ENCODE measurements around the gene DZIP1. TPM values are rescaled to one million over a fixed set of nuclear protein-coding genes. Genes with fewer than 3 reads are reported as not detected.
"Not testable (repeated sequence)": the region's sequence is repeated elsewhere in the genome, so short reads cannot be mapped to it uniquely, and the experiment has no call there.

The DZIP1 gene, protein sequence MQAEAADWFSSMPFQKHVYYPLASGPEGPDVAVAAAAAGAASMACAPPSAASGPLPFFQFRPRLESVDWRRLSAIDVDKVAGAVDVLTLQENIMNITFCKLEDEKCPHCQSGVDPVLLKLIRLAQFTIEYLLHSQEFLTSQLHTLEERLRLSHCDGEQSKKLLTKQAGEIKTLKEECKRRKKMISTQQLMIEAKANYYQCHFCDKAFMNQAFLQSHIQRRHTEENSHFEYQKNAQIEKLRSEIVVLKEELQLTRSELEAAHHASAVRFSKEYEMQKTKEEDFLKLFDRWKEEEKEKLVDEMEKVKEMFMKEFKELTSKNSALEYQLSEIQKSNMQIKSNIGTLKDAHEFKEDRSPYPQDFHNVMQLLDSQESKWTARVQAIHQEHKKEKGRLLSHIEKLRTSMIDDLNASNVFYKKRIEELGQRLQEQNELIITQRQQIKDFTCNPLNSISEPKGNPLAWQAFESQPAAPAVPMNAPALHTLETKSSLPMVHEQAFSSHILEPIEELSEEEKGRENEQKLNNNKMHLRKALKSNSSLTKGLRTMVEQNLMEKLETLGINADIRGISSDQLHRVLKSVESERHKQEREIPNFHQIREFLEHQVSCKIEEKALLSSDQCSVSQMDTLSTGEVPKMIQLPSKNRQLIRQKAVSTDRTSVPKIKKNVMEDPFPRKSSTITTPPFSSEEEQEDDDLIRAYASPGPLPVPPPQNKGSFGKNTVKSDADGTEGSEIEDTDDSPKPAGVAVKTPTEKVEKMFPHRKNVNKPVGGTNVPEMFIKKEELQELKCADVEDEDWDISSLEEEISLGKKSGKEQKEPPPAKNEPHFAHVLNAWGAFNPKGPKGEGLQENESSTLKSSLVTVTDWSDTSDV
- total RNA-seq, result 16.7 and 18.3 TPM in 2 replicates

DNA sequence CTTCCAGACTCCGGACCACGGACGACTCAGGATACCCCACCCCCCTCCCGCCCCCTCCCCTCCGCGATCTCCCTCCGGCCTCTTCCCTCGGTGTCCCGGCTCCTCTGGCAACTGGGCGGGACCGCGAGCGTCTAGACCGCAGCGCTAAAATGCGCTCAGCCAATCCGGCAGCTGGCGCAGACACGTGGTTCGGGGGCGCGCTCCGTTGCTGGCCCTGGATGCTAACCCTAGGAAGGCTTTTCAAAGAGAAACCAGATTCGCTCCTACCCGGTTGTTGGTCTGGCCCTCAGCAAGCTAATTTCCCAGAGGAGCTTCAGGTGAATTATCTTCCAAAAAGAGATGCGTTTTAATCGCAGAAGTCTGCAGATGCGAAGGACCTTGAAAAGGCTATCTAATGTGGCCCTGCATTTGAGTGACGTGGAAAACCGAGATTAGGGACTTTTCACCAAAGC lies at the start of gene DZIP1:
Gene DZIP1, minus strand, starts transcription at position 106 of the 452 bp plus-strand sequence. CDS start 2,677 bp downstream, outside the sequence.
- H3K4me3 ChIP-seq (ENCODE audit: low read depth, low read length), result peak within 1 kb of the TSS; percentile 78
- no peak for DNase-seq (ENCODE audit: low read depth)
- TF ChIP-seq, protein P1, sequence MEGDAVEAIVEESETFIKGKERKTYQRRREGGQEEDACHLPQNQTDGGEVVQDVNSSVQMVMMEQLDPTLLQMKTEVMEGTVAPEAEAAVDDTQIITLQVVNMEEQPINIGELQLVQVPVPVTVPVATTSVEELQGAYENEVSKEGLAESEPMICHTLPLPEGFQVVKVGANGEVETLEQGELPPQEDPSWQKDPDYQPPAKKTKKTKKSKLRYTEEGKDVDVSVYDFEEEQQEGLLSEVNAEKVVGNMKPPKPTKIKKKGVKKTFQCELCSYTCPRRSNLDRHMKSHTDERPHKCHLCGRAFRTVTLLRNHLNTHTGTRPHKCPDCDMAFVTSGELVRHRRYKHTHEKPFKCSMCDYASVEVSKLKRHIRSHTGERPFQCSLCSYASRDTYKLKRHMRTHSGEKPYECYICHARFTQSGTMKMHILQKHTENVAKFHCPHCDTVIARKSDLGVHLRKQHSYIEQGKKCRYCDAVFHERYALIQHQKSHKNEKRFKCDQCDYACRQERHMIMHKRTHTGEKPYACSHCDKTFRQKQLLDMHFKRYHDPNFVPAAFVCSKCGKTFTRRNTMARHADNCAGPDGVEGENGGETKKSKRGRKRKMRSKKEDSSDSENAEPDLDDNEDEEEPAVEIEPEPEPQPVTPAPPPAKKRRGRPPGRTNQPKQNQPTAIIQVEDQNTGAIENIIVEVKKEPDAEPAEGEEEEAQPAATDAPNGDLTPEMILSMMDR (conservative IDR thresholded peaks at IDR 0.05; ENCODE audit: low read depth, low read length), result no peak

DNA sequence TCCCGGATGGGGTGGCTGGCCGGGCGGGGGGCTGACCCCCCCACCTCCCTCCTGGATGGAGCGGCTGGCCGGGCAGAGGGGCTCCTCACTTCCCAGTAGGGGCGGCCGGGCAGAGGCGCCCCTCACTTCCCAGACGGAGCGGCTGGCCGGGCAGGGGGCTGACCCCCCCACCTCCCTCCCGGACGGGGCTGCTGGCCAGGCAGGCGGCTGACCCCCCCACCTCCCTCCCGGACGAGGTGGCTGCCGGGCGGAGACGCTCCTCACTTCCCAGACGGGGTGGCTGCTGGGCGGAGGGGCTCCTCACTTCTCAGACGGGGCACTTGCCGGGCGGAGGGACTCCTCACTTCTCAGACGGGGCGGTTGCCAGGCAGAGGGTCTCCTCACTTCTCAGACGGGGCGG lies 46.5 kb upstream of the DZIP1 start:
- not testable (repeated sequence) for DNase-seq (ENCODE audit: low read depth); H3K4me3 ChIP-seq (ENCODE audit: low read depth, low read length)

DNA sequence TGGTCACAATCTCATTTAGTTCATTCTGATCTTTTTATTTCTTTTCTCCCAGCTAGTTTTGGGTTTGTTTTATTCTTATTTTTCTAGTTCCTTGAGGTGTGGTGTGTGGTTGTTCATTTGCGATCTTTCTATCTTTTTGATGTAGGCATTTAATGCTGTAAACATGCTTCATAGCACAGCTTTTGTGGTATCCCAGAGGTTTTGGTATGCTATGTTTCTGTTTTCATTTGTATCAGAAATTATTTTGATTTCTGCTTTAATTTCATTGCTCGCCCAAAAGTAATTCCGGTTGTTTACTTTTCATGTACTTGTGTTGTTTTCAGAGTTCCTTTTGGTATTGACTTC lies 45.0 kb upstream of the DZIP1 start:
- DNase-seq (ENCODE audit: low read depth), result no peak
- TF ChIP-seq, protein P1 (conservative IDR thresholded peaks at IDR 0.05; ENCODE audit: low read depth, low read length), result no peak
- no peak overlapping the region for H3K4me3 ChIP-seq (ENCODE audit: low read depth, low read length)

DNA sequence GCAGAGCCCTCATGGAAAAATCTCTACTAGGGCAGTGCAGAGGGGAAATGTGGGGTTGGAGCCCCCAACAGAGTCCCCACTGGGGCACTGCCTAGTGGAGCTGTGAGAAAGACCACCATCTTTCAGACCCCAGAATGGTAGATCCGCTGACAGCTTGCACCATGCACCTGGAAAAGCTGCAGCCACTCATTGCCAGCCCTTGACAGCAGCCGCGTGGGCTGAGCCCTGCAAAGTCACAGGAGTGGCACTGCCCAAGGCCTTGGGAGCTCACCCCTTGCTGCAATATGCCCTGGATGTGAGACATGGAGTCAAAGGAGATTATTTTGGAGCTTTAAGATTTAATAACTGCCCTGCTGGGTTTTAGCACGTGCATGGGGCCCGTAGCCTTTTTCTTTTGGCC lies 40.5 kb upstream of the DZIP1 start:
- not testable (repeated sequence) for DNase-seq (ENCODE audit: low read depth); H3K4me3 ChIP-seq (ENCODE audit: low read depth, low read length)

DNA sequence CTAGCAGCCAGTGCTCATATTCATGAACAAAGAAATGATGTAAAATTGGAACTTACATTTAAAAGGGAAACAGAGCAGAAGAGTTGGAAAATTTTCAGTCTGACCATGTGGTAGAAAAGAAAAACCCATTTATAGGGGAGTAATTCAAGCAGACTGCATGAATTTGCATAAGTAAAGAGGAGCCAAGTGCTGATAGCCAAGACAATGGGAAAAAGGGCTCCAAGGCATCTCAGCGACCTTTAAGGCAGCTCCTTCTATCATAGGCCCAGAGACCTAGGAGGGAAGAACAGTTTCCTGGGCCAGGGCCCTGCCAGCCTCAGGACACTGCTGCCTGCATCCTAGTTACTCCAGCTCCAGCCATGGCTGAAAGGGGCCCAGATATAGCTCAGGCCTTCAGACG lies 39.9 kb upstream of the DZIP1 start:
- no peak for DNase-seq (ENCODE audit: low read depth)
- H3K4me3 ChIP-seq (ENCODE audit: low read depth, low read length), result no peak overlapping the region
- TF ChIP-seq, protein P1 (conservative IDR thresholded peaks at IDR 0.05; ENCODE audit: low read depth, low read length), result no peak

DNA sequence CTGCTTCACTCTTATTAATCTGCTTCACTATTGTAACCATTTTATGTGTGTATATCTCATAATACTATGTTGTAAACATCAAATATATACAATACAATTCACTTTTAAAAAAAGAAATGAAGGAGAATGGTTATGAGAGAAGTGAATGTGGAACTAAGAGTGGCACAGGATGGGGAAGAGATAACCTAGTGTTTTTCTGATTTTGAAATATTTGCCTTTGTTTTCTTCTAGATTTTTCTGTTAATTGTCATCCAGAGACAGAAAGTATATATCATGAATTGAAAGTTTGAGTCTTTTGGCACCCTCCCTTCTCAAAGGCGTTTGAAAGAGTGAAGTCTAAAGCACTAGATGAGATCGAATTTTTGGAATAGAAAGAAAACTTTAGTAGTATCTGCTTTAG lies 35.2 kb upstream of the DZIP1 start:
- H3K4me3 ChIP-seq (ENCODE audit: low read depth, low read length), result no peak overlapping the region
- TF ChIP-seq, protein P1 (conservative IDR thresholded peaks at IDR 0.05; ENCODE audit: low read depth, low read length), result no peak
- no peak for DNase-seq (ENCODE audit: low read depth)

DNA sequence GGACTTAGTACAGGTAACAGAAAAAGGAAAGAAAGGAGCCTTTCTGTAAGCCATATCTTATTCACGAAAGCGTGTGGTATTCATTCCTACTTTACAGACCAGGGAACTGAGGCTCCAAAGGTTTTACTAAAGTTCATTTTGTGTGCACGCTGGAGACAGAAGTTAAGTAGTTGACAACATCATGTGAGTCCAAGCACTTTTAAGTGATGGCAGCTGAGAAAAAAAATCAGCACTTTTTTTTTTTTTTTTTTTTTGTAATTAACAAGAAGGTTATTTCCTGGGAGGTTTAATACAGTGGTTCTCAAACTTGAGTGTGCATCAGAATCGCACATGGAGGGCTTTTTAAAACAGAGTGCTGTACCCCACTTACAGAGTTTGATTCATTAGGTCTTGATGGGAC lies 34.5 kb upstream of the DZIP1 start:
- H3K4me3 ChIP-seq (ENCODE audit: low read depth, low read length), result peak overlapping the region; percentile 85
- DNase-seq (ENCODE audit: low read depth), result no peak

More for the DNA sequence above, 34.5 kb upstream of the DZIP1 start:
- TF ChIP-seq, protein P1 (conservative IDR thresholded peaks at IDR 0.05; ENCODE audit: low read depth, low read length), result no peak

Data from epithelial cell of proximal tubule (primary cell).